K562 (cell line): ENCODE results near the gene SP140L. TPM values are rescaled to one million over a fixed set of nuclear protein-coding genes. Genes with fewer than 3 reads are reported as not detected.

Source experiments
- ADNP ChIP-seq: fragments of 200-800 bp; sonication (Bioruptor generic); IDR thresholded peaks from 2 replicates; pipeline ENCODE4 v1.6.1; 2016; ENCODE audit warnings: missing genetic modification characterization, missing compliant biosample characterization
- ARID2 ChIP-seq: fragments of 450-650 bp; IDR thresholded peaks from 2 replicates; pipeline ENCODE4 v1.6.1; 2017; ENCODE audit warnings: antibody characterized with exemption, mild to moderate bottlenecking
- ARID3B ChIP-seq: fragments of 250-450 bp; sonication (Bioruptor Pico); IDR thresholded peaks from 2 replicates; pipeline ENCODE4 v1.4.0; 2020; ENCODE audit warnings: borderline replicate concordance
- ATF4 ChIP-seq: fragments of 450-650 bp; formaldehyde crosslinking; IDR thresholded peaks from 2 replicates; pipeline ENCODE4 v1.4.0; 2022; ENCODE audit warnings: mild to moderate bottlenecking, moderate library complexity
- HDAC3 ChIP-seq: fragments of 450-650 bp; IDR thresholded peaks from 2 replicates; pipeline ENCODE4 v1.6.1; 2018; ENCODE audit warnings: borderline replicate concordance, mild to moderate bottlenecking, moderate library complexity; ENCODE audit not compliant: partially characterized antibody
- L3MBTL2 ChIP-seq: fragments of 450-650 bp; IDR thresholded peaks from 2 replicates; pipeline ENCODE4 v1.6.1; 2016; ENCODE audit warnings: mild to moderate bottlenecking, moderate library complexity
- NFE2L1 ChIP-seq: fragments of 450-650 bp; IDR thresholded peaks from 2 replicates; pipeline ENCODE4 v1.6.1; 2016; ENCODE audit warnings: missing genetic modification characterization, low read depth, mild to moderate bottlenecking, missing compliant biosample characterization, moderate library complexity, borderline replicate concordance
- PRDM10 ChIP-seq: fragments of 450-650 bp; IDR thresholded peaks from 2 replicates; pipeline ENCODE4 v1.6.1; 2018; ENCODE audit not compliant: partially characterized antibody
- TOE1 ChIP-seq, 2 experiments: fragments of 450-650 bp in 1 of 2; sonication (generic) in 1 of 2; formaldehyde crosslinking in 1 of 2; IDR thresholded peaks; 2 replicates each; pipeline versions ENCODE4 v1.7.1 to v1.8.0; 2016 to 2022; ENCODE audit warnings: borderline replicate concordance in 2 of 2, mild to moderate bottlenecking in 2 of 2, antibody characterized with exemption in 1 of 2, inconsistent platforms in 1 of 2, low read depth in 1 of 2, missing genetic modification reagents in 1 of 2, moderate library complexity in 1 of 2
- ZBED1 ChIP-seq: IDR thresholded peaks from 2 replicates; pipeline ENCODE4 v1.6.1; 2014
- ZBTB8A ChIP-seq: fragments of 450-650 bp; IDR thresholded peaks from 2 replicates; pipeline ENCODE4 v1.6.1; 2018; ENCODE audit warnings: mild to moderate bottlenecking, moderate library complexity; ENCODE audit not compliant: partially characterized antibody
- ZKSCAN1 ChIP-seq: fragments of 150-350 bp; IDR thresholded peaks from 2 replicates; pipeline ENCODE4 v1.6.1; 2016; ENCODE audit warnings: low read depth, low read length
- ZNF165 ChIP-seq: fragments of 250-450 bp; sonication (Bioruptor Pico); IDR thresholded peaks from 2 replicates; pipeline ENCODE4 v1.4.0; 2020; ENCODE audit warnings: borderline replicate concordance
- ZNF41 ChIP-seq: fragments of 250-450 bp; sonication (Bioruptor Pico); conservative IDR thresholded peaks from 2 replicates; pipeline ENCODE4 v1.4.0; 2020; ENCODE audit warnings: mild to moderate bottlenecking
- ZNF518B ChIP-seq: fragments of 250-450 bp; sonication (Bioruptor Pico); IDR thresholded peaks from 2 replicates; pipeline ENCODE4 v1.5.0; 2021; ENCODE audit warnings: mild to moderate bottlenecking, moderate library complexity
- ZNF57 ChIP-seq: fragments of 450-650 bp; formaldehyde crosslinking; IDR thresholded peaks from 2 replicates; pipeline ENCODE4 v1.4.0; 2020; ENCODE audit warnings: mild to moderate bottlenecking, moderate library complexity
- ZNF766 ChIP-seq: fragments of 200-800 bp; sonication (Bioruptor generic); conservative IDR thresholded peaks from 2 replicates; pipeline ENCODE4 v1.6.1; 2016; ENCODE audit warnings: missing genetic modification characterization, missing compliant biosample characterization
- ZNF785 ChIP-seq: fragments of 250-450 bp; sonication (Bioruptor Pico); IDR thresholded peaks from 2 replicates; pipeline ENCODE4 v1.4.0; 2020; ENCODE audit warnings: mild to moderate bottlenecking
- polyA plus RNA-seq, 8 experiments: library from polyadenylated mRNA; depleted of rRNA in 4 of 8; stranded (reverse) in 5 of 8; unstranded in 3 of 8; fragments of >200 nt; fragmentation: Nextera tagmentation in 2 of 8; fragmentation: Illumina TruSeq in 1 of 8; extraction: Ambion mirVana in 2 of 8; extraction: Trizol in 1 of 8; gene quantifications; 2 replicates each; pipeline versions ENCODE4 v1.2.1 to v1.2.3, GENCODE V29; 2011 to 2014; ENCODE audit warnings: inconsistent platforms in 1 of 8, missing spikeins in 1 of 8
- total RNA-seq, 7 experiments: library from RNA; depleted of rRNA in 6 of 7; stranded (reverse); fragments of >200 nt in 6 of 7; fragmentation: Illumina TruSeq in 2 of 7; extraction: Trizol in 2 of 7; gene quantifications; 2 replicates each; pipeline versions ENCODE4 v1.2.1 to v1.2.3, GENCODE V29; 2011 to 2021; ENCODE audit warnings: low replicate concordance in 1 of 7

The SP140L gene
- total and polyA plus RNA-seq, 9 of the 15 experiments (the other 6 are each of a cell fraction or from before 2014, with no cell fraction given), result 4.0 to 15.5 (median 11.3) TPM

GRCh38 chr2:230335864-230336506, 9.0 kb downstream of the SP140L start (continued):
- TF ChIP-seq ZNF518B (CRISPR knock-in tag), result no peak
- no peak for TF ChIP-seq HDAC3
- TF ChIP-seq ZNF785, result no peak
- TF ChIP-seq ZBED1, result no peak
- TF ChIP-seq ARID2, result no peak
- TF ChIP-seq ZNF766 (CRISPR knock-in tag), result peak; percentile 80; the same call in 1 of the 2 replicates
- no peak for TF ChIP-seq ARID3B (CRISPR knock-in tag)
- TF ChIP-seq ZNF165 (CRISPR knock-in tag), result no peak
- TF ChIP-seq ADNP (tag), result no peak
- TF ChIP-seq PRDM10, result peak; percentile 81
- peak; percentile 59 for TF ChIP-seq ATF4
- TF ChIP-seq ZKSCAN1, result no peak
- TF ChIP-seq TOE1 (IDR thresholded peaks at IDR 0.05; ENCODE audit: borderline replicate concordance), result no peak
- TF ChIP-seq TOE1 (CRISPR knock-in tag; IDR thresholded peaks at IDR 0.05; ENCODE audit: borderline replicate concordance, low read depth), result no peak
- TF ChIP-seq ZBTB8A, result no peak
- TF ChIP-seq ZNF41 (CRISPR knock-in tag), result 0 out of 2 replicates have a peak, but pooled peaks have one; percentile 20
- TF ChIP-seq ZNF57 (CRISPR knock-in tag), result no peak
- TF ChIP-seq L3MBTL2, result 0 out of 2 replicates have a peak, but pooled peaks have one; percentile 11
- TF ChIP-seq NFE2L1 (tag), result no peak
